GM12892 (cell line): ENCODE data around the gene ZC3HAV1.

Source experiments
- POLR2A ChIP-seq: IDR thresholded peaks from 2 replicates; pipeline ENCODE4 v1.6.1; 2011; ENCODE audit warnings: low read depth, low read length, control low read depth
- POLR2AphosphoS5 ChIP-seq: IDR thresholded peaks from 2 replicates; pipeline ENCODE4 v1.6.1; 2011; ENCODE audit warnings: low read depth, low read length, control low read depth
- TAF1 ChIP-seq: IDR thresholded peaks from 2 replicates; pipeline ENCODE4 v1.6.1; 2011; ENCODE audit warnings: low read depth, mild to moderate bottlenecking, control low read depth, low read length, borderline replicate concordance

DNA sequence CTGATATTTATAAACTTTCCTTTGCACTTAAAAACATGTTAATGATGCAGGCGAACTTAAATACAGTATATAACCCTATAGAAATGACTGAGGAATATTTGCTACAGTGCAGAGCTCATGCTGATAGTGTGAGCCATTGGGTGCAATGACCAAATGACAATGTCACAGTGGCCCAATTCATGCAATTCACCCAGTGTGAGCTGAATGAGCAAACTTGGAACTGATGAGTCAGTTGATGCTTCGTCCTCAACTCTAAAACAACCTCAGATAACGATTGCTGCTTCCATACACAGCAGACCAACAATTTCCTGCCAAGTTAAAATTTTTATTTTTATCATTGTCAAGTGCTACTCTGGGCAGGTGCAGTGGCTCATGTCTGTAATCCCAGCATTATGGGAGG lies 61.5 kb downstream of the ZC3HAV1 start:
- no peak for TF ChIP-seq TAF1
- TF ChIP-seq POLR2A, result no peak
- TF ChIP-seq POLR2AphosphoS5, result no peak
